H1 (cell line): Measurements from ENCODE around the gene APBA3. TPM values are rescaled to one million over a fixed set of nuclear protein-coding genes. Genes with fewer than 3 reads are reported as not detected.

Experiments
- CBX8 ChIP-seq: fragments of 300-800, 300-1000 bp; sonication (generic); IDR thresholded peaks from 2 replicates; pipeline ENCODE4 v1.7.1; 2016; ENCODE audit warnings: low read depth, low read length, borderline replicate concordance
- EZH2 ChIP-seq: fragments of 200-600 bp; sonication (generic); IDR thresholded peaks from 2 replicates; pipeline ENCODE4 v1.7.1; 2012; ENCODE audit warnings: low read depth, mild to moderate bottlenecking, moderate library complexity, low read length, inconsistent platforms; ENCODE audit not compliant: severe bottlenecking
- GABPA ChIP-seq: IDR thresholded peaks from 2 replicates; pipeline ENCODE4 v1.6.1; 2011; ENCODE audit warnings: mild to moderate bottlenecking, low read length, moderate library complexity, borderline replicate concordance; ENCODE audit not compliant: insufficient read depth
- HDAC2 ChIP-seq, 2 experiments: fragments of 300-600 bp in 1 of 2; sonication (generic) in 1 of 2; IDR thresholded peaks; 2 replicates each; pipeline ENCODE4 v1.6.1; 2011 to 2012; ENCODE audit warnings: low read depth in 2 of 2, low read length in 2 of 2, mild to moderate bottlenecking in 2 of 2, moderate library complexity in 2 of 2, borderline replicate concordance in 1 of 2, inconsistent platforms in 1 of 2
- KDM1A ChIP-seq: fragments of 200-600, 300-600 bp; sonication (generic); IDR thresholded peaks from 2 replicates; pipeline ENCODE4 v1.7.1; 2016; ENCODE audit warnings: mild to moderate bottlenecking, low read length, borderline replicate concordance
- MAFK ChIP-seq: IDR thresholded peaks from 2 replicates; pipeline ENCODE4 v1.6.1; 2012; ENCODE audit warnings: low read depth, mild to moderate bottlenecking, improper control_type of control experiment, low read length
- RXRA ChIP-seq: IDR thresholded peaks from 2 replicates; pipeline ENCODE4 v1.6.1; 2011; ENCODE audit warnings: low read depth, mild to moderate bottlenecking, low read length, moderate library complexity; ENCODE audit not compliant: insufficient read depth
- SIX5 ChIP-seq: IDR thresholded peaks from 2 replicates; pipeline ENCODE4 v1.6.1; 2011; ENCODE audit warnings: mild to moderate bottlenecking, low read depth, low read length
- TEAD4 ChIP-seq: IDR thresholded peaks from 2 replicates; pipeline ENCODE4 v1.6.1; 2012; ENCODE audit warnings: low read depth, low read length, inconsistent platforms, mixed read lengths
- polyA plus RNA-seq, 7 experiments: library from polyadenylated mRNA; depleted of rRNA in 3 of 7; stranded (reverse) in 5 of 7; unstranded in 2 of 7; fragments of >200 nt in 5 of 7; fragments of 200-250 nt in 2 of 7; gene quantifications; 1 replicate in 5 of 7; 2 replicates in 1 of 7; 4 replicates in 1 of 7; pipeline versions ENCODE4 v1.2.1 to v1.2.3, GENCODE V29; 2011 to 2013; ENCODE audit warnings: missing spikeins in 2 of 7, mixed read lengths in 2 of 7
- total RNA-seq: library from RNA; stranded (reverse); fragmentation: NEBNext Ultra II Directional; extraction: Animal tissue kit (Norgen Biotek cat#: 25700); gene quantifications from 2 replicates; pipeline ENCODE4 v1.2.1, GENCODE V29; 2021
- TF ChIP-seq, protein P1 (sequence below): IDR thresholded peaks from 2 replicates; pipeline ENCODE4 v1.6.1; 2011; ENCODE audit warnings: low read depth, mild to moderate bottlenecking, low read length; ENCODE audit not compliant: insufficient read depth

The APBA3 gene
- total and polyA plus RNA-seq, 2 of the 8 experiments (the other 6 are each of a cell fraction or from before 2014, with no cell fraction given), result 21.4 to 36.9 TPM

- no peak for TF ChIP-seq MAFK
- no peak for TF ChIP-seq TEAD4
- no peak for TF ChIP-seq GABPA
- no peak for TF ChIP-seq SIX5
- TF ChIP-seq RXRA, result no peak
- TF ChIP-seq CBX8, result no peak
- TF ChIP-seq, protein P1, sequence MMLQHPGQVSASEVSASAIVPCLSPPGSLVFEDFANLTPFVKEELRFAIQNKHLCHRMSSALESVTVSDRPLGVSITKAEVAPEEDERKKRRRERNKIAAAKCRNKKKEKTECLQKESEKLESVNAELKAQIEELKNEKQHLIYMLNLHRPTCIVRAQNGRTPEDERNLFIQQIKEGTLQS, result no peak
- no peak for TF ChIP-seq EZH2
- TF ChIP-seq HDAC2 (IDR thresholded peaks at IDR 0.05; ENCODE audit: borderline replicate concordance in 1 of 2, low read depth in 2 of 2, low read length in 2 of 2), result no peak
- no peak for TF ChIP-seq KDM1A
Measured at GRCh38 chr19:3753631-3754410, 7.7 kb downstream of the APBA3 start (continued).
